GM12891 (cell line): Measurements from ENCODE around the gene IGFBP3. TPM values are rescaled to one million over a fixed set of nuclear protein-coding genes. Genes with fewer than 3 reads are reported as not detected.
"Not testable (repeated sequence)": the region's sequence is repeated elsewhere in the genome, so short reads cannot be mapped to it uniquely, and the experiment has no call there.

Experiments used
- DNase-seq: peaks from one replicate; pipeline ENCODE4 v3.0.0; 2011; ENCODE audit warnings: low spot score; ENCODE audit not compliant: insufficient read length
- FAIRE-seq: peaks from 2 replicates; lab custom pipeline; 2011; peaks lifted over from hg19 to GRCh38; lab: Jason Lieb, UNC
- PAX5 ChIP-seq: IDR thresholded peaks from 2 replicates; pipeline ENCODE4 v1.6.1; 2011; ENCODE audit warnings: low read length, moderate library complexity, mild to moderate bottlenecking; ENCODE audit not compliant: insufficient read depth, severe bottlenecking
- POLR2A ChIP-seq: IDR thresholded peaks from 2 replicates; pipeline ENCODE4 v1.6.1; 2011; ENCODE audit warnings: low read depth, low read length, control low read depth
- POLR2AphosphoS5 ChIP-seq: IDR thresholded peaks from 2 replicates; pipeline ENCODE4 v1.6.1; 2011; ENCODE audit warnings: low read depth, low read length, control low read depth
- POU2F2 ChIP-seq: IDR thresholded peaks from 2 replicates; pipeline ENCODE4 v1.6.1; 2011; ENCODE audit warnings: low read depth, mild to moderate bottlenecking, control low read depth, low read length, moderate library complexity
- SPI1 ChIP-seq: IDR thresholded peaks from 2 replicates; pipeline ENCODE4 v1.6.1; 2011; ENCODE audit warnings: low read depth, low read length, control low read depth
- TAF1 ChIP-seq: IDR thresholded peaks from 2 replicates; pipeline ENCODE4 v1.6.1; 2011; ENCODE audit warnings: low read depth, low read length, control low read depth
- polyA plus RNA-seq: library from polyadenylated mRNA; unstranded; fragments of >200 nt; gene quantifications from one replicate; pipeline ENCODE4 v1.2.1, GENCODE V29; 2012; ENCODE audit warnings: low read depth, missing spikeins, inconsistent platforms; ENCODE audit not compliant: missing spikeins

Gene IGFBP3
- polyA plus RNA-seq = 0.06 TPM

GRCh38 chr7:45920502-45921380 is at the start of gene IGFBP3:
TSS of gene IGFBP3 (minus strand) at chr7:45921272. CDS start at chr7:45921140, 132 bp downstream.
- no peak for DNase-seq
- FAIRE-seq = no peak

DNA sequence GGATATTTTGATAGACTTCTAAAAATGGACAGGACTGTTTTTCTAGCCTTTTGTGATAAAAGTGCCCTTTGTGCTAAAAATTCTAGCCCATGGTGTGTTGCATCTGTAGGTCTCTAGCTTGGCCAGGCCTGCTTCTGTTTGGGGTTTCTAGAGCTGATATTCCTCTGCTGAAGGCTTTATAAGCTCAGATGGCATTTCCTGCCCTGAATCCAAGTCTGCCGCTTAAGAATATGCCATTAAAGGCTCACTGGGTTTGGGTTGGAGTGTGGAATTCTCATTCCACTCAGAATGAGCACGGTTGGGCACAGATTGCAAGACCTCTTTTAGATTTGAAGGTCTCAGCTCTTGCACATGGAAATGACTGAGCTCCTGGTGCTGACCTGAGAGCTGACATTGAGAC is 49.4 kb upstream of the IGFBP3 start:
- no peak for FAIRE-seq
- TF ChIP-seq POLR2A (no peak), PAX5 (no peak)
- no peak for DNase-seq

More at GRCh38 chr7:45920502-45921380, at the start of gene IGFBP3:
- TF ChIP-seq TAF1 (no peak), PAX5 (no peak), POLR2AphosphoS5 (no peak), SPI1 (no peak), POLR2A (no peak), POU2F2 (no peak)

DNA sequence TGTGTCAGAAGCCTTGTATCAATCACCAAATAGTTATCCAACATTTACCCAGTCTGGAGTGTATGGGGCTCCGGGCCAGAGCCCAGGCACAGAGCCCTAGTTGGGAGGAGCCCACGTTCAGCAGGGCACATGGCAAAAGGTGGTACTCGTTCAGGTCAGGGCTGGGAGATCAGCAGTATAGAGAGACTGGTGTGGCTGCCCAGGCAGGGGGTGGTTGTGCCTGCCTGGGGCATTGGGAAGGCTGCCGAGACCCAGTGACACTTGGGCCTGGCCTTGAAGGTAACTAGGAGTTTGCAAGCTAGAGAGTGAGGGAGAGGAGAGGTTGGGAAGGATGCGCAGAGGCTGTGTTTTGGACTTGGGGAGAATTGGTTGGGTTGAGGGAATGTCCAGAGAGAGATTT is 48.9 kb upstream of the IGFBP3 start:
- TF ChIP-seq TAF1 (no peak), POU2F2 (no peak), PAX5 (no peak), POLR2AphosphoS5 (no peak), SPI1 (no peak)
- no peak for DNase-seq
- FAIRE-seq = no peak

- TF ChIP-seq TAF1 (no peak), SPI1 (no peak), POU2F2 (no peak), POLR2A (no peak), POLR2AphosphoS5 (no peak), PAX5 (no peak)
- DNase-seq (no peak), FAIRE-seq (no peak)
Observed at GRCh38 chr7:45968856-45969541, 47.9 kb upstream of the IGFBP3 start.

DNA sequence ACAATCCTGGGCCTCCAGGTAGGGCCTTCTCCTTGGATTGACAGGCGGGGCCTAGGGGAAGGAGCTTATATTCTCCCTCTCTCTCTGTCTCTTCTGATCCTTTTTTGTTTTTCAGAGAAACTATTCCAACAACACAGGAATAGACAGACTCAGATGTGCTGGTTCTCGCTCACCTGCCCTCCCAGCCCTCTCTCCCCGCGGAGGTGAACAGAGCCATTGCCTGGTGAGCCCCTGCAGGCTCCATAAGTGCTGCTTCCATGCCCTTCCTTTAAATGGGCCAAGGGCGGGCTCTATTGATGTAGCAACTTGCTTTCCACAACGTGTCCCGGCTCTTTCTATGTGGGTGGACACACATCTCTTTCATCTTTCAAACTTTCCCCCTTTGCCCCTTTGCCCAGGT is 47.2 kb upstream of the IGFBP3 start:
- no peak for TF ChIP-seq TAF1
- TF ChIP-seq POU2F2 = no peak
- TF ChIP-seq POLR2AphosphoS5 = no peak
- no peak for TF ChIP-seq SPI1
- no peak for TF ChIP-seq POLR2A
- TF ChIP-seq PAX5 = no peak
- DNase-seq (no peak), FAIRE-seq (no peak)

GRCh38 chr7:45967591-45968157 is 46.6 kb upstream of the IGFBP3 start:
- DNase-seq (no peak), FAIRE-seq (no peak)
- TF ChIP-seq POLR2A (no peak), PAX5 (no peak), TAF1 (no peak), POU2F2 (no peak), POLR2AphosphoS5 (no peak), SPI1 (no peak)

GRCh38 chr7:45962861-45963260 is 41.8 kb upstream of the IGFBP3 start:
- TF ChIP-seq PAX5 (no peak), POU2F2 (no peak), SPI1 (no peak), POLR2A (no peak), TAF1 (no peak), POLR2AphosphoS5 (no peak)
- FAIRE-seq = no peak
- DNase-seq = no peak

DNA sequence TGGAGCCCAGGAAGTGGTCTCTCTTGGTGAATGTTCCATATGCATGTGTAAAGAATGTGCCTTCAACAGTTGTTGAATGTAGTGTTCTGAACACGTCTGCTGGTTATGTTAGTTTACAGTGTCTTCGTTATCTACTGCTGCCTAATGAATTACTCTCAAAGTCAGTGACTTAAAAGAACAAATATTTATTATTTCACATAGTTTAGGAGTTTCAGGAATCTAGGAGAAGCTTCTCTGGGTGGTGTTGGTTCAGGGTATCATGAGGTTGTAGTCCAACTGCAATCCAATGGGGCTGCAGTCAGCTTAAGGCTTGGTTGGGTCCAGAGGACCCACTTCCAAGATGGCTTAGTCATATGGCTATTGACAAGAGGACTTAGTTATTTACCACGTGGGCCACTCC is 36.6 kb upstream of the IGFBP3 start:
- FAIRE-seq (no peak), DNase-seq (no peak)
- TF ChIP-seq TAF1 (no peak), POLR2A (no peak), PAX5 (no peak), POU2F2 (no peak), POLR2AphosphoS5 (no peak), SPI1 (no peak)

GRCh38 chr7:45955286-45955685 is 34.2 kb upstream of the IGFBP3 start:
- DNase-seq = no peak
- TF ChIP-seq POLR2AphosphoS5 (no peak), POLR2A (no peak), POU2F2 (no peak), SPI1 (no peak), PAX5 (no peak), TAF1 (no peak)
- FAIRE-seq = no peak

GRCh38 chr7:45953055-45953454 is 32.0 kb upstream of the IGFBP3 start:
- not testable (repeated sequence) for DNase-seq, FAIRE-seq

DNA sequence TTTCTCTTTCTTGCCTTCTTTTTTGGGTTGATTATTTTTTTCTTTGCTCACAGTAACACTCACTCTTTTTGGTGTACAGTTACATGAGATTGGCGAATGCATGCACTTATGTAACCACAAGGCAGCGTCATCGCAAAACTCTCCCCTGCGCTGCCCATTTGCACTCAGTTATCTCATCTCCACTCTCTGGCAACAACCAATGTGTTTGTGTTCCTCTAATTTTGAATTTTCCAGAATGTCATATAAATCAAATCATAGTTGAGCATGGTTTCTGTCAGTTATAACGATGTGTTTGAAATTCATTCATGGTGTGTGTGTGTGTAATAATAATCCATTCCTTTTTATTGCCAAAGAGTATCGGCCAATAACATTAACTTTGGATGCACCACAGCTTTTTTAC is 23.0 kb upstream of the IGFBP3 start:
- DNase-seq (no peak), FAIRE-seq (no peak)
- no peak for TF ChIP-seq SPI1
- no peak for TF ChIP-seq POLR2AphosphoS5
- TF ChIP-seq POLR2A = no peak
- TF ChIP-seq POU2F2 = no peak
- TF ChIP-seq PAX5 = no peak
- no peak for TF ChIP-seq TAF1
